OCI-M2 (cell line): ENCODE results near the gene NOX3.
"Not testable (repeated sequence)": the region's sequence is repeated elsewhere in the genome, so short reads cannot be mapped to it uniquely, and the experiment has no call there.

Experiments used
- DNase-seq: peaks from one replicate; lab custom pipeline; 2025; ENCODE audit not compliant: unreplicated experiment; lab: John Stamatoyannopoulos, UW

NOX3 gene, protein sequence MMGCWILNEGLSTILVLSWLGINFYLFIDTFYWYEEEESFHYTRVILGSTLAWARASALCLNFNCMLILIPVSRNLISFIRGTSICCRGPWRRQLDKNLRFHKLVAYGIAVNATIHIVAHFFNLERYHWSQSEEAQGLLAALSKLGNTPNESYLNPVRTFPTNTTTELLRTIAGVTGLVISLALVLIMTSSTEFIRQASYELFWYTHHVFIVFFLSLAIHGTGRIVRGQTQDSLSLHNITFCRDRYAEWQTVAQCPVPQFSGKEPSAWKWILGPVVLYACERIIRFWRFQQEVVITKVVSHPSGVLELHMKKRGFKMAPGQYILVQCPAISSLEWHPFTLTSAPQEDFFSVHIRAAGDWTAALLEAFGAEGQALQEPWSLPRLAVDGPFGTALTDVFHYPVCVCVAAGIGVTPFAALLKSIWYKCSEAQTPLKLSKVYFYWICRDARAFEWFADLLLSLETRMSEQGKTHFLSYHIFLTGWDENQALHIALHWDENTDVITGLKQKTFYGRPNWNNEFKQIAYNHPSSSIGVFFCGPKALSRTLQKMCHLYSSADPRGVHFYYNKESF

DNA sequence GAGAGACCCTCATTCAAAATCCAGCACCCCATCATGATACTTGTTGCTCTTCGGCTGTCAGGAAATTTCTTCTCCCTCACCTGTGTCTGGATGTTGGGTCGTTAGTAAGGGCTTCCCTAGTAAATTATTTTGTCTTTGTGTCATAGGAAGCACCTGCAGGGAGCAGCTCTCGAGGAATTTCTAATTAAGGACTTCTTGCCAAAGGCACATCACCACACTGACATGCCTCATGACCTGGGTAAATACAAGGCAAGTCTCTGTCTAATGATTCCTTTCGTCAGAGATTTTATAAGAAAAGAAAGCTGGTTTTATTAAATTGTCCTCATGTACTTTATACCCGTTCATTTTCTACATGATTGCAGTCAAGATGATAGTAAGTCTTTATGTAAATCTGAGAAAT lies at the start of gene NOX3:
Gene NOX3 (minus strand): TSS at position 74 of the 400 bp plus-strand sequence. CDS start 39 bp downstream, at position 35.
- DNase-seq = no peak

GRCh38 chr6:155504848-155505607 lies 49.4 kb upstream of the NOX3 start:
- DNase-seq = no peak

DNA sequence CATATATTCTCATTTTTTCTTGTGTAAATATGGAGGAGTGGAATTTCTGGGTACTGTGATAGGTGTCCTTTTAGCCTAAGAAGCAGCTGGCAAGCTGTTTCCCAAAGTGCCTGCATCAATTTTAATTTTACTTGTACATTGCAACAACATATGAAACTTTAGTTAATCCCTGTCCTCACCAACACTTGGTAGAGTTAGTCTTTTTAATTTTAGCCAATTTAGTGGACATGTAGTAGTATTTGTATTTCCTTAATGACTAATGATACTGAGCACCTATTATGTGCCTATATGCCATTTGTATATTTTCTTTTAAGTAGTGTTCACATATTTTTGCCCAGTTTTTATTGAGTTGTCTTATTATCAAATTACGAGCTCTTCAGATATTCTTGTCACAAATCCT lies 46.8 kb upstream of the NOX3 start:
- DNase-seq = no peak

GRCh38 chr6:155499574-155499973 lies 43.9 kb upstream of the NOX3 start:
- DNase-seq = no peak

DNA sequence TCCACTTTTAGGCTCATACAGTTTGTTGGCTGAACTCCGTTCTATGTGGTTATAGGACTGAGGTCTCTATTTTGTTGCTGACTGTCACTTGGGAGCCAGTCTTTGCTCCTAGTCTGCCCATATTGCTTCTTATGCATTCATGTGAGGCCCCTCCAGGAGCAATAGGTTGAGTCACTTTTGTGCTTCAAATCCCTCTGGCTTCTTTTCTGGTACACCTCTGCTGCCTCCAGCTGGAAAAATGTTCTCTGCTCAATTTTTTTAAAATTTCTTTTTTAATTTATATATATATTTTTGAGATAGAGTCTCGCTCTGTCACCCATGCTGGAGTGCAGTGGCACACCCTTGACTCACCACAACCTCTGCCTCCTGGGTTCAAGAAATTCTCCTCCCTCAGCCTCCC lies 42.7 kb upstream of the NOX3 start:
- no peak for DNase-seq

DNA sequence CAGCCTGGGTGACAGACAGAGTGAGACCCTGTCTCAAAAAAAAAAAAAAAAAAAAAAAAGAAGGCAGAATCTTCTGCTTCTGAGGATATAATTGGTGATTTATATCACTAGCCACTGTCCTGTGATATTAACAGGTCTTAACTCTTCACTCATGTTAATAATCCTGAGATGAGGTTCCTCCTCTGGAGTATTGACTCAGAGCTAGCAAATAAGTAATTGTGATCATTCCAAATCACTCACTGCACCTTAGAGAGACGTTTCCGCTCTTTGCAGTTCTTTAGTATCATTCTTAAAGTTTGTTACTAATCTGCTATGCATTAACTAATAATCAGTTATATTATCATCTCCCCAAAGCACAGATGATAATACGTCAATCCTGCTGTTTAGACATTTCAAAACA lies 41.6 kb upstream of the NOX3 start:
- DNase-seq = no peak

GRCh38 chr6:155495011-155495768 lies 39.6 kb upstream of the NOX3 start:
- DNase-seq = no peak

- DNase-seq = no peak
Observed at GRCh38 chr6:155493694-155494143, 38.1 kb upstream of the NOX3 start.

DNA sequence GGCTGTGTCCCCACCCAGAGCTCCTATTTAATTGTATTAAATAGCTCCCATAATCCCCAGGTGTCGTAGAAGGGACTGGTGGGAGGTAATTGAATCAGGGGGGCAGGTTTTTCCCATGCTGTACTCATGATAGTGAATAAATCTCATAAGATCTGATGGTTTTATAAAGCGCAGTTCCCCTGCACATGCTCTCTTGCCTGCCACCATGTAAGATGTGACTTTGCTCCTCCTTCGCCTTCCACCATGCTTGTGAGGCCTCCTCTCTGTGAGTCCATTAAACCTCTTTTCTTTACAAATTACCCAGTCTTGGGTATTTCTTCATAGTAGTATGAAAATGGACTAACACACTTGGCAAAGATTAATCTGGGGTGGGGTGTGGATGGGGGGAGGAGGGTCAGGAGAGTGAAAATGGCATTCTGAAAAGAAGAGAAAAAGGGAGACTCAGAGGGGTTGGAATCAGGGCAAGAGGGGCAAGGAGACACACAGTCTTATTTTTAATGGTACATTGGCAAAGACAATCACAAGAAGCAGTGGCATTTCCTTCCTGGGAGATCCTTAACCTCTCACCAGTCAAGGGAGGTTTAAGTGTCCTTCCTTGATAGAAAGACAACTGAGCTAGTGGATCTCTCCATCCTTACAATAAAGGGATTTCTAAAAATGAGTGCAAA lies 37.5 kb upstream of the NOX3 start:
- no peak for DNase-seq

GRCh38 chr6:155492061-155492735 lies 36.6 kb upstream of the NOX3 start:
- DNase-seq = no peak

DNA sequence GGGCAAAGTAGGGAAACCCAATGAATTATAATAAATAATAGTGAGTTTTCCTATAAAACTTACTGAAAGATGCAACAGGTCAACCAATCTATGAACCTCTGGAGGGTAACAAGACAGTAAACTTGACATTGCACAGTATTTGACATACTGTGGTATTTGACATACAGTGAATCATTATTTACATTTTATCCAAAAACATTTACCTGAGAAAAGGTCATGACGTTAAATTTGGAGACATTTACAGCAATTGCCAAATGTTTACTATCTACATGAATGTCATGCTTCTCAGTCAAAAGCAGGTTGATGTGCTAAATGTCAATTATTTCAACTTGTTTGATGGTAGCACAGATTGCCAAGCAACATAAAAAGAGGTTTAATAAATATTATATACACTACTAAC lies 35.8 kb upstream of the NOX3 start:
- no peak for DNase-seq

DNA sequence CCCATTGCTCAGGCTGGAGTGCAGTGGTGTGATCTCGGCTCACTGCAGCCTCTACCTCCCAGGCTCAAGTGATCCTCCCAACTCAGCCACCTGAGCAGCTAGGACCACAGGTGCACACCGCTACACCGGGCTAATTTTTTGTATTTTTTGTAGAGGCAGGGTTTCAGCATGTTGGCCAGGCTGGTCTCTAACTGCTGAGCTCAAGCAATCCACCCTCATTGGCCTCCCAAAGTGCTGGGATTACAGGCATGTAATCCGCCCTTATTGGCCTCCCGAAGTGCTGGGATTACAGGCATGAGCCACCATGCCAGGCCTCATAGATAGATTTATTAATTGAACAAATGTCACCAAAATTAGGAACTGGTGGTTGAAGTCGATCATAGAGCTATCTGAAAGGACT lies 32.6 kb upstream of the NOX3 start:
- DNase-seq = not testable (repeated sequence)

GRCh38 chr6:155487371-155488130 lies 31.9 kb upstream of the NOX3 start:
- no peak for DNase-seq

DNA sequence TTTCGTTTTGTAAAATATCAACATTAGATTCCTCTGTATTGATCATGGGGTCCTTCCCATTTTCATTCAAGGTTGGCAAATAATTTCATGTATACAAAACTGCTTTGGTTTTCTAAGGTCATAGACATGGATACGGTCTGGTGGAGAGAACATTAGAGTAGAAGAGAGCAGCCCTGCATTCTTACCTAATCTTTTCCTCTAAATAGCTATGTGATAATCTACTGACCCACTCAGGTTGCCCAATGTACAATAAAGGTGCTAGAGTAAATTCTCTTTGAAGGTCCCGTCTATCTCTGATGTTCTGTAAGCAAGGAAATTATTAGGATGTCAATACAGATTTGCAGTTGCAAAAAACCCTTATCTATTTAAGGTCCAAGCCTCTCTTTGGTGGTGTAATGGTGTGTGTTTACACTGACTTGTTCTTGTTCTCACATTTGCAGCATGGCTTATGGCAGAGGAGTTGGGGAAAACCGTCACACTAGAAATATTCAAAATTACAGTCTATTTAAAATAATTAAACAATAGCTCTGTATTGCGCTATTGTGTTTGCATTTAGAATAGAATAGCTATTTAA lies 31.2 kb upstream of the NOX3 start:
- no peak for DNase-seq

DNA sequence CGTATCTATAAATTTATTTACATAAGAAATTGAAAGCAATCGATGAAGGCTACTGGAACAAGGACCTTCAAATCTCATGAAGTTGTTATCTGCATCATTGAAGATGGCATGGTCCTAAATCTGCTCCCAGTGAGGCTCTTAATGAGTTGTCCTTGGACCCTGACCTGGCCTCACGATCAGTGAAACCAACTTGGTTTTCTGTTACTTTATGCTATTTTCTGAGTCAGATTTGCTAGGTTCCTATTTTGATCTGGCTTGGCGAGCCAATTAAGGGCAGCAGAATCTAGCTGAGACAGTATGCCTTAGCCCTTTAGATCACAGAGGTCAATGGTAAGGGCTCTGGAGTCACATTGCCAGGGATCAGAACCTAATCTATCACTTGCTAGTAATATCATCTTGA lies 30.1 kb upstream of the NOX3 start:
- DNase-seq = no peak

DNA sequence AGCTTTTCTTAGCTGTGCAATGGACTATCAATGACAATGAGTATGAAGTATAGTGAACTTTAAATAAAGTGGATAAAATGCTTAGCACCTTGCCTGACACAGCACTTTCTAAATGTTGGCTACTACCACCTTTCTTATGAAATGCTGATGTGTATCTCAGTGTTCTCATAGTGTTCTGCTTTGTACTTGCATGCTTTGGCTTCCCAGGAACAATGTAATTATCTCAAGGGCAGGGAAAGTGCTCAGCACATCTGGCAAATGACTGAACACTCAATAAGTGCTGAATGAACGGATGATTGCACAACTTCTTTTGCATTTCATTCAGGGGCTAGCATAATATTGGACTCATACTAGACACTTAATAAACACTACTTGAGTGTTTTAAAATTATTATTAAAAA lies 28.2 kb upstream of the NOX3 start:
- DNase-seq = no peak

DNA sequence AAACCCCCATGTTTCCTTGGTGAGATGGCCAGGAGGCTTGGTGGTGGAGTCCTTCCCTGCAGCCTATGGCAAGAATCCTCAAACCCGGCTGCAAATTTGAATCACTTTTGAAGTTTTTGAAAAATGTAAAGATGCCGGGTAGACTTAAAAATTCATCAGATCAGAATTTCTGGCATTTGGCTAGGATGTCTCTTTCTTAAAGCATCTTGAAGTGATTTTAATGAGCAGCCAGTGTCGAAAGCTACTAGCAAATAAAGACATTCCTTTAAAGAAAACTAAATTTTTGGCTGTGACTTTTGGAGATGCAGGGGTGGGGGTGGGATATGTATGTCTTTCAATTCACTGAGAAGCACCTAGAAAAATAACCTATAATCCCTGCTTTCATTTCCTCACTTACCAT lies 25.6 kb upstream of the NOX3 start:
- DNase-seq = no peak

DNA sequence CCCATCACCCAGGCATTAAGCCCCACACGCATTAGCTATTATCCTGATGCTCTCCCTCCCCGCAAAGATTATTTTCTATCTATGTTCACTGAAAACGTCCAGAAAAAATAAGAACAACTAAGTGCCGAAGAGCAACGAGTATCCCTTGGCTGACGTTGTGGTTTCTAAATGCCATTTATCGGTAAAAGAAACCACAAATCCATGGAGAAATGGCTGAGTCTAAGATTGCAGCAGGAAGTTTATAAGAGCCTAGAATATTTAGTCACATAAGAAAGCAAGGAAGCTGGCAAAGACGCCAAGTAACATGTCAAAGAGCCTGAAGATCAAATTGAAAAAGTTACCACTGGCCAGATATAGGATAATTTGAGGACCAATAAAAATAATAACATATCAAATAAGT lies 18.1 kb upstream of the NOX3 start:
- no peak for DNase-seq

DNA sequence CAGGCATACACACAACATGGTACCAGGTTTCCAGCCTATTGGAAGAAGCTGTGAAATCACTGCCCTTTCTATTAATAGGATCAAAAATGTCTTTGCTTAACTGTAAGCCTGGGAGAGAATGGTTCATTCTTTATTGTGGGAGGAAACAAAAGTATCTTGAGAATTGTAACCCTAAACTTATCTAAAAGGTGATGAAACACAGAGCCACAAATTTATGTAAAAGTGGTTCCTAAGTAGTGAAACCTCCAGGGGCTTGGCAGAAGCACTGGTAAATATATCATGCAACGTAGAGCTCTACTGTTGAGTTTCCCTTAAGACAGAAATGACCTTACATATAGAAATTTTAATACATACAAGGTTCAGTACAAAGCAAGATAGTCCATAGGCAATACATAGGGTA lies 17.2 kb upstream of the NOX3 start:
- no peak for DNase-seq
